ENCODE measurements around the gene BAHCC1.

Gene BAHCC1

DNA sequence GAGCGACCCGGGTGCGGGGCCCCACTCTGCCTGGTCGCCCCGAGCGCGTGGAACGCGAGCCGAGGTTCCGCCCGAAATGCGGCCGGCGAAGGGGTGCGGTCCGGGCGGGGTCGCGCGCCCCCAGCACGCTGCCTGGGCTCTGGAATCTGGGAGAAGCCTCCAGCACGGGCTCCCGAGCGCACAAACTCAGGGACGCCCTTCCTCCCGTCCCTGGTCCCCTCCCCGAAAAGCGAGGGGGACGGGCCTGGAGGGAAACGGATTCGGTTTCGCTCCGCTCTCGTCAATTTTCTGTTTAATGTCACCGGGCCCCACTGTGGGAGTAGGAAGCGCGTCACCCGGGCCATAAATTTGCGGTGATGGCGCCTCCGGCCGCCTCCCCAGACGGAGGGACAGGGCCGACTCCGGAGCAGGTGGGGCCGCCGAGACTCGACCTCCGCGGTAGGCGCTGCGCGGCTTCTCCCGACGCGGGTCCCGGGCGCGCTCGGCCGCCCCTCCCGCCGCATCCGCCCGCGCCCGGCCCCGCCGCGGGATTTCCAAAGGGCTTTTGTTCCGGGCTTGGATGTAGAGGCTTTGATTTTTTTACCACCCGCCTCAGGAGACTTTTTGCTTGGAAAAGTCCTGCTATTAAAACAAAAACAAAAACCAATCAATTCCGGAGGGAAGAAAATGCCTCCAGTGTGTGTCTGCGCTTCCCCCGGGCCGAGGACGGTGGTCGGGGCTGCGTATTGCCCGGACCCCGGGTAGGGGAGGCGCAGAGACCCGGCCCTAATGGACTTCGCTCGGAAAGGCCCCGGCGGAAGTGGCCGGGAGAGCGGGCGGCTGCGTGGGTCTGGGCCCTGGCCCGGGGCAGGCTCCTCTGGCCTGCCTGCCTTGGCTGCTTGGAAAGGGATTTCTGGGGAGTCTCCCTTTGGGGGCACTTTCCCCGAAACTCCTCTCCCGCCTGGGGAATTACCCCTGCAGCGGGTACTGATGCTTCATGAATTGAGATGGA is 7.9 kb upstream of the BAHCC1 start:
- no peak for DNase-seq

DNA sequence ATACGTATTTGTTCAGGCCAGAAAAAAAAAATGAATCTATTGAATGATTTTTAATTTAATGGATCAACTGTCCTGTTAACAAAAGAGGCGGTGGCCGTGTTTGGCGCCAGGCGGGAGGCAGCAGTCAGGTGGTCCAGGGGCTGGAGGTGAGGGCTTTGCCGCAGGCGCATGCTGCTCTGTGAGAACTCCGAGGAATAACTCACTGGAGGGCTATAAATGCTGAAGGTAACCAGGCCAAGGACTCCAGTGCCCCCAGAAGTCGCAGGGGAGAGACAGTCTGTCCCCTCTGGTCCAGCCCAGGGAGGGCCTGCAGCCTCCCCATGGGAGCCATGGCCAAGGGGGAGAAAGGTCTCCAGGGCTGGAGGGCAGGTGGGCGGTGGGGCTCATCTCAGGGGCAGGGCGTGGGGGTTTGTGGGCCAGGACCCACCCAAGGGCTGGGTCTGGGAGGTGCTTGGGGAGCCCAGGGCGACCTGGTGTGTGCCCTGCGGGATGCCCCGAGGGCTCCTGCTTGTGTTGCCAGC is 7.1 kb upstream of the BAHCC1 start:
- no peak for DNase-seq

DNA sequence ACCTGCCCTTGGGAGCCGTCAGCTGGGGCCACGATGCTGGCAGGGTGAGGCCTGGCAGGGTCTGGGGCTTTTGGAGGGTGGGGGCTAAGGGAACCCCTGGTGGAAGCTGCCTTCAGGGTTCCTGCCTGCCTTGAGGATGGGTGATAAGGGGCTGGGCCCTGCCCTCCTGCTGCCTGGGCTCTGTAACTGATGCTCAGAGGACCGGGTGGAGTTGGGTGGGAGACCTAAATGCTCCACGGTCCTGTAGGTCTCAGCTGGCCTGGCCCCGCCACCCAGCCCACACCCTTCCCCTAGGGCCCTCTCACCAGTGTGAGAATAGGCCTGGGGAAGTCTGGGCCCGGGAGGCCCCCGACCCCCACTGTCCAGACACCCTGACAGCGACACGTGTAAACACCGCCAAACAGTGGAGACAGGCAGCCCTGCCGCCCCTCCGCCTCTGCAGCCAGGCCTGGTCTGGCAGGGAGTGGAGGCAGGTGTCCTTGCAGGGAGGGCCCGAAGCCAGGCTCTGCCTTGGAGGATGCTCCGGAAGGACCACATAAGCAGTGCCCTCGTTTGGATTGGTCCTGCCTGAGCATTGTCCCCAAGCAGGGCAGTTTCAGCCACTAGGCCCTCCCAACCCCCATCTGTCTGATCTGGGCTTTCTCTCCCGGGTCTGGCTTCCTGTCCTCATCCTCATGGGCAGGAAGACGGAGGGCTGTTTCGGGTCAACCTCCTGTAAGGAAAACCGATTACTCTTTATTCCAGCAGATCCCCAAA is 6.5 kb upstream of the BAHCC1 start:
- DNase-seq: no peak

DNA sequence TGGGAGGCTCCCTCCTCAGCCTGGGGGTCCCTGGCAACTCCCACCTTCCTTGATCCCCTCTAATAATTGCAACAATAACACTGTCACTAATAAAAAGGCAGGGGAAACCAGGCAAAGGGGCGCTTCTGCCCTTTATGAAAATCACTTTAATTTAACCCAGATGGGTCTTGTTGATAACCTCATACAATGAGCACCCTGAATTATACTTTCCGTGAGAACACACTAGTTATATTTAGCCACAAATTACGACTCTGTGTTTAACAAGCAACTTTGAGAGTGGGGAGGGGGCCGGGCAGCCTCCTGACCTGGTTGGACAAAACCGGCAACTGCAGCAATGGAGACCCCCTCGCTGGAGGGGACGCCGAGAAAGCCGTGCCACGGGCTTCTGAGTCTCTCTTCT is 5.7 kb upstream of the BAHCC1 start:
- DNase-seq: no peak

DNA sequence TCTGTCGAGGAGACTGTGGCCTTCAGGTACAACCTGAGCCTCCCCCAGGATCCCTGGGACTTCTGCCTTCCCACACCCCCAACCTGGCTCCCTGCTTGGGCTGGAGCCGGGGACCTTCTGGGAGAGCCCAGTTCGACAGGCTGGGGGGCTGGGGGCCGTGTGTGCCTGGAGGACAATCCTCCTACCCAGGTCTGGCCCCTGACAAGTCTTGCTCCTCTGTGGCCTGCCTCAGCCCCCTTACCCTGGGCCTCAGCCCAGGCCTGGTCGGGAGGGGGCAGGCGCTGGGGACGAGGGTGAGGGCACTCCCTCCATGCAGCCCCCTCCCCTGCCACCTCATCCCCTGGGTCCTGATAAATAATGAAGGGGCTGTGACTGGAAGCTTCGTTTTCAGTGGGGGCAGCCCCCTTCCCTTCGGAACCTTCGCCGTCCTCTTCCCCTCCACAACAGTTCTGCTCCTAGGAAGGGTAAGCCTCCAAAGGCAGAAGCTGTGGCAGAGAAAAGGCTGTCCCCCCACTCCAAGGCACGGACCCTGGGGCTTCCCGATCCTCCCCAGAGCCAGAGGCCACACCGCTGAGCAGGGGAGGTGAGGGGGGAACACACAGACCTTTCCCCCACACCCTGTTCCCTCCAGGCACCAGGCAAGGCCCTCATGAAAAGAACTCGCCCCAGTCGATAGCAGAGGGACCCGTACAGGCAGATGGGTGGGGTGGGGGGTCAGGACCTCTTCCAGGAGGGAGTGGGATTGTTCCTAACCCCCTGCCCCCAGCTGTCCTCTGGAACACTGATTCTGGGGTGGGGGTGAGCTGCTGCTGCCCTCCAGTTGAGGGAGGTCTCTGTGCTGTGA is 5.0 kb upstream of the BAHCC1 start:
- DNase-seq: no peak

DNA sequence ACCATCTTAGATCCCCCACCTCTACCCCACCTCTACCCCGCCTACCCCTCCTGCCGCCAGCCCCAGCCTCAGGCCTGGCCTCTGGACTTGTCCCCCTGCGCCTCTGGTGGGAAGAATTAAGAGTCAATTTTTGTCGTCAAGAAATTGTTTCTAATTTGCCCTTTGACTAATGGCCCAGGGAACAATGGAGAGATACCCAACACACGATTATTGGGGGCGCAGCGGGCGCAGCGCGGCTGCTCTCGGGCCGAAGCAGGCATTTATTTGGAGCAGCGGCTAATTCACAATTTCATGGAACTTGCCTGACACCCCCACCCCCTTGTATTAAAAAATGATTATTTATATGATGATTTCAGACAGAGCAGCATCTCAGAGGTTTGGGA is 4.4 kb upstream of the BAHCC1 start:
- no peak for DNase-seq

DNA sequence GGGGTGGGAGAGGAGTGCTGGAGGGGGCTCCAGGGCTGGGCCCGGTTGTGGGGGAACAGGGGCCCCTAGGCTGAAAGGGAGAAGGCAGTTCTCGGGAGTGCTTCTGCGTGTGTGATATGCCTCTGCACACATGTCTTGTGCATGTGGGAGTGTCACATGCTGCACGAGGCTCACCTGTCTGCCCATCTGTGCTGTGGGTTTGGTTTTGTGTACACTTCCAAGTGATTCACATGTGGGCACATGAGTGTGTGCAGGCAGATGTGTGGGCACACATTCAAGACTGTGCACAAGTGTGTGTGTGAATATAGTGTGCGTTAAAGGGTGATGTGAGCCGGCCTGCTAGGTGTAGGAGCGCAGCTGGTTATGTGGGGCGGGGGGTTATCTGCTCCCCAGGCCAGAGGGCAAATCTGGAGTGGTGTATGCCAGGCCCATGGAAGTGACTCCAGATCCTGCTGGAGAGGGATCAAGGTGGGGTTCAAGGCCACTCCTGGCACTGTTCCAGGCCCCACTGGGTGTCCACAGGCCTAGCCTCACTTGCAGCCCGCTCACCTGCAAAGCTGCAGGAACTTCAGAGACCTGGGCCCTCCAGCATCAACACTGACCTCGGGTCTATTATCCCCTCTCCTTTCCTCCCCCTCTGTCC is 3.8 kb upstream of the BAHCC1 start:
- DNase-seq: no peak

GRCh38 chr17:81391936-81392908 is 3.0 kb upstream of the BAHCC1 start:
- no peak for DNase-seq

DNA sequence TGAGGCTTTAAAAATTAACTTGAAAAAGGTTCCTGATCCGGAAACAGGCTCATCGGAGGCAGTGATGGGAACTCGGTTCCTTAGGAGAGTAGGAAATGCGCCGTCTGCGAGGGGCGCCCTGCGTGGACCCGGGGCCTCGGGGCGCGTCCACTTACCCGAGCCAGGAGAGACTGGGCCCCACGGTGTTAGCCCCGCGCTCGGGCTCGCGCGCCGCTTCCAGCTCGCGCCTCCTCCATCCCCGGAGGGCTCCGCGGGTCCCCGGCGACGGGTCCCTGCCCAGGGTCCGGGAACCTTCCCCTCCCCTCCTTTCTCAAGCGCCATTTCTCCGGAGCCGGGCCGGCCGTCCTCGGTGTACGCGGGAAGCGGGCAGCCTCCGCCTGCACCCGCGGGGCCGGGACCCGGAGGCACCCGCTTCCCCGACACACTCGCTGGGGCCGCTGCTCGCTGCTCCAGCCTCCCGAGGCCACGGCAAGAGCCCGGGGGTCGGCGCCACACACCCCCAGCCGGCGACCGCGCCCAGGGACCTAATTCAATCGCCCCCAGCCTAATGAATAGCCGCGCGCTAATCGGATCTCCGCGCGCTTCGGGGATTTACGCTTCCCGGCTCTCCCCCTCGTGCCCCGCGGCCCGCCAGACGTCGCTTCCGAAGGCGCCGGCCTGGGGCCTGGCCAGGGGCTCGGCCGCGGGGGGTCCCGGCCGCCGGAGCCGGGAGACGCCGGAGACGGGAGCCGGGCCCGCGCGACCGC is 2.2 kb upstream of the BAHCC1 start:
- DNase-seq: no peak

DNA sequence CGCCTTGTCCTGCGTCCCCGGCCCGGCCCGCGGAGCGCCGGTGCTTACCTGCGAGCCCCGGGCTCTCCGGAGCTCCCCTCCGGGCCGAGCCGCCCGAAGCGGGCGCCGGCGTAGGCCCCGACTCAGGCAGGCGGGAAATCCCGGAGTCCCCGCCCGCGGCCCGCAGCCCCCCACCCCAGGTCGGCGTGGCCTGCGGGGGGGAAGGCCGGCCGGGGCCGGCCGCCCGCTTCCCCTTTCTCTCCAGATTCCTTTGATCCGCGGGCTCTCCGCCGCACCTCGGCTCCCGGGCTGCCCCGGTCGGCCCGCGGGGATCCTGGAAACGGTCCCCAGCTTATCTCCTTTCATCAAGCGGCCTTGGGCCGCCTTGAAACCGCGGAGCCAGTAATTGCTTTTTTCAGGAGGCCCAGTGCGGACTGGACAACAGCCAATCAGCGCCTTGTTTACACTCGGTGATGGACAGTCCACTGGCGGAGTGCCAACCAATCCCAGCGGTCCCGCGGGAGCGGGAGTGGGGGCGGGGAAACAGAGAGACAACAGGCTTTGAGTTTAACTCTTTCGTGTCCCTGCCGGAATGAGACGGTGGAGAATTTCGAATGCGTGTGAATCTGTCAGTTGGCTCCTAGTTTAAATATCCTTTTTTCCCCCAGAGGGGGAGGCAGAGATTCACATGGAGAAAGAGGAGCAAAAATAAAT is 1.4 kb upstream of the BAHCC1 start:
- peak; percentile 99 for DNase-seq

- no peak for DNase-seq
Measured at GRCh38 chr17:81394377-81394920, 808 bp upstream of the BAHCC1 start.

DNA sequence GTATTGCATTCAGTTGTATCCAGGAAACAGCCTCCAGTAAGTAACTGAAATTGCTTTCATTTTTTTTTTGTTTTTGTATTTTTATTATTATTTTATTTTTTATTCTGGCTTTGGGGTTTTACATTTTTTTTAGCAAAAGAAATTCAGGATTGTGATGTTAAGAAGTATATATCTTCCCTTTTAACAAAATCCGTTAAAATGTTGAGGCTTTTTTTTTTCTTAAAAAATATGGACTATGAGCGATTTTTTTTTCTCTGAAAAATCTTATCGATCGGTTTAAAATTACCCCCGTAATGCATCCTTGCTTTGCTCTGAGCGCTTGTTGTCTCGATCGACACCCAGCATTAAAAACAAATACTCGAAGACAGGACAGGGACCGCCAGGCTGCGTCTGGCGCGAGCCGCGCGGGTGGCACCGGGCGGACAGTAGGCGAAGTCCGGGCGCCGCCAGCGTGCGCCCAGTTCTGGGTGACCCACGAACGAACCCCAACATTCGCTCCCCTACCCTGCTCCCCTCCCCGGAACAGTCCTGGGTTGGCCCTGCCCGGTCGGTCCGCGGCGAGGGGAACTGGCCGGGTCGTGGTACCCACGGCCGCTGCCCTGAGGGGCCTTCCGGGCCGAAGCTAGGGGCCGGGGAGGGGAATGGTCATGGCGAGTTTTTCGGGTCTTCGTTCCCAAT is 482 bp downstream of the BAHCC1 start:
- DNase-seq: no peak

DNA sequence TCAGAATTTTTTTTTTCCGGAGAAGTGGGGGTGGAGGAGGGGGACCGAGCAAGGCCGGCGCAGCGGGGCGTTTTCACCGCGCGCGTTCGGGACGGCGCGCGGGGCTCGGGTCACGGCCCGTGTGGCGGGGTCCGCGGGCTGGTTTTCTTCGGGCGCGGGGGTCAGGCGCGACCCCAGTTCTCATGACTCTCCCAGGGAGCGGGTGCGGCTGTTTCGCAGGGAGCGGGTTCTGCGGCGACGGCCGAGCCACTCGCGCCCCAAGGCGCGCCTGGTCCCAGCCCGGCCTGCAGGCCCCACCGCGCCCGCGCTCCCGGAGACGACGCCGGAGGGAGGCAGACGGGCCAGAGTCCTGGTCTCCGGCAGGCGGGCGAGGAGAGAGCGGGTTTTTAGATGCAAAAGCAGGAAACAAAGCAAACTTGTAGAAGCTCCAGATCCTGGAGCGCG is 1.0 kb downstream of the BAHCC1 start:
- DNase-seq: no peak

DNA sequence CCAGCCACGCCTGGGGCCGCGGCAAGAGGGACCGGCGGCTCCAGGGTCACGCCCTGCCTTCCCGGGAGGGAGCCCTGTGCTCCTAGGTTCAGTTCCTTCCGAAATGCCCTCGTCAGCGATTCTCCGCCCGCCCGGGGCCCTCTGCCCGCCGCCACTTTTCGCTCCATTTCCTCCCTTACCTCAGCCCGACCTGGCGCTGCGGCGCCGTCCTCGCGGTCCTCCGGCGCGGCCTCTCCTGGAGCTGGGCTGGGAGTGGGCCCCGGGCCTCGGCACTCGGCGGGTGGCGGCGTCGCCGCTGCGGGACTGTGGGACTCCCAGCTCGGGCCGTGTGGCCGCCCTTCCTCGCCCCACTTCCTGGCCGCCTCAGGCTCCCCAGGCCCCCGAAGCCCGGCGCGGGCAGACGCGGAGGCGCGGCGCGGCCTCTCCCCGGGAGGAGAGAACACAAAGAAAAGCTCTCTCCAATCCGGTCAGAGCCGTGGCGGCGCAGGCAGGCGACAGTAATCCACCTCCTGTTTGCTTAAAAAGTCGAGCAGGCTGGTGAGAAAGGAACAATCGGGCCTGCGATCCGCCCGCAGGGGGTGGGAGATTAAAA is 1.6 kb downstream of the BAHCC1 start:
- peak; percentile 36 for DNase-seq

- DNase-seq: peak; percentile 47
Measured at GRCh38 chr17:81397314-81398175, 2.3 kb downstream of the BAHCC1 start.

DNA sequence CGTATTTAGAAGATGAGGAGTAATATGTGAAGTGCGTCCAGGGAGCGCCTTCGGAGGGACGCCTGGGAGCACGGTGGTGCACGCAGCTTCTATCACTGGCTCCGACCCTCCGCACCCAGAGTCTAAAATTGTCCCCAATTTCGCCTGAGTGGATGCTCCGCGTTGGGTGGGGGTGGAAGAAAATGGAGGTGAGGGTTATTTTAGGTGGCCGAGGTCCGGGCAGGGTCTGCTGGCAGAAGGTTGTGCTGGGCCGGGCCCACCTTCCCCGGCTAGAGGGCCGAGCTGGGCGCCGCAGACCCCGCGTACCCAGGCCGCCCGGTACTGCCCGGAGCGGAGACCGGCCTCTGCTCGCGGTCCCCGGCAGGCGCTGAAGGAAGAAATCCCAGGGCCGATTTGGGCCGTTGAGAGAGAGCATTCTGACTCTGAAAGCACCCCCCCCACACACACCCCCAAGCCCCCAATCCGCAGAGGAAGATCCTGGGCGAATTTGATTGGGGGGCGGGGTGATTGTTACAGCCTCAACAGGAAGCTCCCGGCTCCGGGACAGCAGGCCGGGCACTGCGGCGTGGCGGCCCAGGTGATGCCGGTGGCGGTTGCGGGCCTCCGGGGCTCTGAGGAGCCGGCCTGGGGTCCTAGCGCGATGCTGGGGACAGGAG is 3.0 kb downstream of the BAHCC1 start:
- DNase-seq: peak; percentile 70

All from T1000 (cell line).